Measurements from ENCODE around the gene PSPC1.

GRCh38 chr13:19817510-19818158, 34.9 kb upstream of the PSPC1 start:
- TF ChIP-seq CTCF (IDR thresholded peaks at IDR 0.05), result no peak
- TF ChIP-seq MYC (IDR thresholded peaks at IDR 0.05; ENCODE audit: borderline replicate concordance, low read length), result no peak
- no peak for TF ChIP-seq HOXA7 (CRISPR knock-in tag; IDR thresholded peaks at IDR 0.05)
- no peak for TF ChIP-seq HEYL (CRISPR knock-in tag; IDR thresholded peaks at IDR 0.05)
- TF ChIP-seq CBX2 (IDR thresholded peaks at IDR 0.05; ENCODE audit: borderline replicate concordance, low read depth), result no peak
- no peak for TF ChIP-seq POLR2A (IDR thresholded peaks at IDR 0.05; ENCODE audit: low read length)
- TF ChIP-seq CHD4 (IDR thresholded peaks at IDR 0.05; ENCODE audit: borderline replicate concordance), result no peak
- no peak for TF ChIP-seq ESRRA (IDR thresholded peaks at IDR 0.05; ENCODE audit: borderline replicate concordance, low read length)
